GM10266 (cell line): Measurements from ENCODE around the gene SEC62.

Source experiments
- DNase-seq: peaks from one replicate; pipeline ENCODE4 v3.0.0; 2012; ENCODE audit errors: extremely low spot score
- CTCF ChIP-seq: IDR thresholded peaks from 2 replicates; pipeline ENCODE4 v1.5.1; 2012; ENCODE audit warnings: mild to moderate bottlenecking, low read depth; ENCODE audit not compliant: control insufficient read depth, insufficient read depth; ENCODE audit errors: missing control alignments

The SEC62 gene

GRCh38 chr3:170021083-170021482 lies 54.5 kb downstream of the SEC62 start:
- TF ChIP-seq CTCF: peak; percentile 27
- peak; percentile 47 for DNase-seq

GRCh38 chr3:170022336-170022735 lies 55.7 kb downstream of the SEC62 start:
- no peak for TF ChIP-seq CTCF

GRCh38 chr3:170023165-170023564 lies 56.6 kb downstream of the SEC62 start:
- DNase-seq: no peak
- no peak for TF ChIP-seq CTCF

More at GRCh38 chr3:170022336-170022735, 55.7 kb downstream of the SEC62 start:
- DNase-seq: no peak

- no peak for DNase-seq
- no peak for TF ChIP-seq CTCF
Observed at GRCh38 chr3:170024581-170024980, 58.0 kb downstream of the SEC62 start.

GRCh38 chr3:170027233-170028102 lies 60.9 kb downstream of the SEC62 start:
- TF ChIP-seq CTCF: no peak
- DNase-seq: no peak

- DNase-seq: no peak
- no peak for TF ChIP-seq CTCF
Observed at GRCh38 chr3:170033489-170033888, 66.9 kb downstream of the SEC62 start.
